AG09309 (cell line): ENCODE results near the gene PPP4R4.

Experiments used
- DNase-seq: peaks from one replicate; pipeline ENCODE4 v3.0.0-alpha.2; 2010; ENCODE audit warnings: low read depth
- H3K4me3 ChIP-seq: 2 replicates; pipeline ENCODE4 v1.5.1; 2011; ENCODE audit warnings: mild to moderate bottlenecking, low read depth, low read length, moderate library complexity; ENCODE audit not compliant: control insufficient read depth
- TF ChIP-seq, protein P1 (sequence below): IDR thresholded peaks from 2 replicates; pipeline ENCODE4 v1.5.1; 2011; ENCODE audit warnings: mild to moderate bottlenecking, low read depth, low read length, inconsistent platforms; ENCODE audit not compliant: insufficient read depth, control insufficient read depth; ENCODE audit errors: missing control alignments

PPP4R4 gene

DNA sequence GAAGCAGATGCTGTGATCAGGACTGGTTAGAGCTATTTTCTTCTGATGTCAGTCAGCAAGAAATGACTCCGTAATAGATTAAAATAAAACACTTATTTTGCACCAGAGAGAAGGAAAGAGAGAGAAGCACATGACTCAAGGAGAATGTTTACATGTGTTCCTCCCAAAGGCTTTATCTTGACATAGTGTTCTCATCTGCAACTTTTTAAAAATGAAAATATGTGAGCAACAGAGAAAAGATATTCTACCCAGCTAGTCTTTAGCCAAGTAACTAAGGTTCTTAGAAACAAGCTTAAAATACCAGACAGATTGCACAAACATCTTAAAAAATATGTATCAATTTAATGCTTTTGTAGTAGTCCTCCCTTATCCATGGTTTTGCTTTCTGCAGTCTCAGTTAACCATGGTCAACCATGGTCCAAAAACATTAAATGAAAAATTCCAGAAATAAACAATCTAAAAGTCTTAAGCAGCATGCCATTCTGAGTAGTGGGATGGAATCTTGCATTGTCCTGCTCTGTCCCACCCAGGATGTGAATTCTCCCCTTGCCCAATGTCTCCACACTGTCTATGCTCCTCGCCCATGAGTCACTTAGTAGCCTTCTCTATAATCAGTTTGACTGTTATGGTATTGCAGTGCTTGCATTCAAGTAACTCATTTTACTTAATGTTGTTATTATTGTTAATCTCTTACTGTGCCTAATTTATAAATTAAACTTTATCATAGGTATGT is 109.0 kb downstream of the PPP4R4 start:
- no peak for DNase-seq
- H3K4me3 ChIP-seq, result no peak overlapping the region
- TF ChIP-seq, protein P1, sequence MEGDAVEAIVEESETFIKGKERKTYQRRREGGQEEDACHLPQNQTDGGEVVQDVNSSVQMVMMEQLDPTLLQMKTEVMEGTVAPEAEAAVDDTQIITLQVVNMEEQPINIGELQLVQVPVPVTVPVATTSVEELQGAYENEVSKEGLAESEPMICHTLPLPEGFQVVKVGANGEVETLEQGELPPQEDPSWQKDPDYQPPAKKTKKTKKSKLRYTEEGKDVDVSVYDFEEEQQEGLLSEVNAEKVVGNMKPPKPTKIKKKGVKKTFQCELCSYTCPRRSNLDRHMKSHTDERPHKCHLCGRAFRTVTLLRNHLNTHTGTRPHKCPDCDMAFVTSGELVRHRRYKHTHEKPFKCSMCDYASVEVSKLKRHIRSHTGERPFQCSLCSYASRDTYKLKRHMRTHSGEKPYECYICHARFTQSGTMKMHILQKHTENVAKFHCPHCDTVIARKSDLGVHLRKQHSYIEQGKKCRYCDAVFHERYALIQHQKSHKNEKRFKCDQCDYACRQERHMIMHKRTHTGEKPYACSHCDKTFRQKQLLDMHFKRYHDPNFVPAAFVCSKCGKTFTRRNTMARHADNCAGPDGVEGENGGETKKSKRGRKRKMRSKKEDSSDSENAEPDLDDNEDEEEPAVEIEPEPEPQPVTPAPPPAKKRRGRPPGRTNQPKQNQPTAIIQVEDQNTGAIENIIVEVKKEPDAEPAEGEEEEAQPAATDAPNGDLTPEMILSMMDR, result no peak

DNA sequence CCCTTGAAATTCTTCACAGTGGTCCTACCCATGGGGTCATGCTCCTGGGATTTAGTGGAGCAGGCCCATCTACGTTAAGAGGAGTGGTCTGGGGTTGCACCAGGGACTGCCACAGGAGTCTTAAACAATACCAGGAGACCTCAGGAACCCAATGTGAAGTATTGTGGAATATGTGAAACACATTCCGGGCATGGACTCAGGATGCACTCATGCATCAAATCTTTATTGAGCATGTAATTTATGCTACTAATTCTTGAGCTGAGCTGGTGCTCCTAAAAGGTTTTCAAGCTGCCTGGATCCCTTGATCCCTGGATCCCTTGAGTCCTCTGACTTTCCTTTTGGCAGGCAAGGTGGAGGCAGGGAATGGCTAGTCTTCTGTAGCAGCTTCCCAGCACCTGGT is 110.1 kb downstream of the PPP4R4 start:
- TF ChIP-seq, protein P1, result no peak
- no peak for DNase-seq
- H3K4me3 ChIP-seq, result no peak overlapping the region

GRCh38 chr14:94285158-94285557 is 111.0 kb downstream of the PPP4R4 start:
- DNase-seq, result no peak
- no peak overlapping the region for H3K4me3 ChIP-seq
- TF ChIP-seq, protein P1, result no peak

DNA sequence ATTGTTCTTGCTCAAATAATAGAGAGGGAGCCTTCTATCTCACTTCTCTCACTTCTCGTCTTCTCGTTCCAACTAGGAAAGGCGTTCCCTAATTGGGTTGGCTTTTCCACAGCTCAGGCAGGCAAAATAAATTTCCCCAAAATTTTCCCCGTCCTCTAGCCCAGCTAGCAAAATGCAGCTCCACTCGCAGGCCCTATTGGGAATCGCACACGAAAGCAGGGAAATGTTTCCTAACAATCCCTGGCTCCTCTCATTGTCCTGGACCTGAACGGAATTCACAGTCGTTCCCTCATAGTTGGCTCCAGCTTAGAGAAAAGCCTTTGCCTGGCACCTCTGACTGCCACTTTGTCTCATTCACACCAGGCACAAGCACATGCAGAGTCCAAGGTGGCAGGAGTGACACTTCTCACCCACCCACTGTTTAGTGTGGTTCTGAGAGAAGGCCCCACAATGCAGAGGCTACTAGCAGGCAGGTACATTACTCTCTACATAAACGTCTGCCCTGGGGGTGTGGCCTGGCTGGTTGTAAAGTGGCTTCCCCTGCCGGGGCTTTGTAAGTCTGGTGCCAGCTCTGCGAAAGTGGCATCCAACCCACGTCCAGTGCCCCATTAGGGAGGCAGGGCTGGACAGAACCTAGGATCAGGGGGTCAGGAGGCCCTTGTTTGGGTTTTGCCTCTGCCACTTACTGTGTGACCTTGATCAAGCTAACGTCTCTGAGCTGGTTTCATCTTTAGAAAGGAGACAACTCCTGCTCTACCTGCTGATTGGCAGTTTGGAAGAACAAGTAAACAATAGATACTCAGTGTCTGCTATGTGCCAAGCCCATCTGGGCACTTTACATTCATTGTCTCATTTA is 114.7 kb downstream of the PPP4R4 start:
- DNase-seq, result no peak
- H3K4me3 ChIP-seq, result no peak overlapping the region
- TF ChIP-seq, protein P1, result no peak

DNA sequence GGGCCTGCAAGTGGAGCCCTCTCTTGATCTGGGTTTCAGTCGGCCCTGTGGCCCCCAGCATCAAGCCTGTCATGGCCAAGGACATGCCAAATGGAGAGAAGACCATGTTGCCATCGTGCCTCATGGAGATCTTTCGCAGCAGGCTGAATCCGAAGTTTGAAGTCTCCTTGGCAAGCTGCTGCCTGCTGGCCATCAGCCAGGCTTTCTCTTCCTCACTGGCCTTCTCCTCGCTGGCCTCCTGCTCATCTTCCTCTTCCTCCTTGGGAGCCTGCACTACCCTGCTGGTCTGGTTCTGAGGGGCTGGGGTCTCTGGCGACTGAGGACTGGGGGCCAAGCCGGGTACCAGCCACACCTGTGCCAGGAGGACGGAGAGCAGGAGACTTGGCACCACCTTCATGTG is 116.1 kb downstream of the PPP4R4 start:
- no peak for DNase-seq
- TF ChIP-seq, protein P1, result no peak
- no peak overlapping the region for H3K4me3 ChIP-seq

DNA sequence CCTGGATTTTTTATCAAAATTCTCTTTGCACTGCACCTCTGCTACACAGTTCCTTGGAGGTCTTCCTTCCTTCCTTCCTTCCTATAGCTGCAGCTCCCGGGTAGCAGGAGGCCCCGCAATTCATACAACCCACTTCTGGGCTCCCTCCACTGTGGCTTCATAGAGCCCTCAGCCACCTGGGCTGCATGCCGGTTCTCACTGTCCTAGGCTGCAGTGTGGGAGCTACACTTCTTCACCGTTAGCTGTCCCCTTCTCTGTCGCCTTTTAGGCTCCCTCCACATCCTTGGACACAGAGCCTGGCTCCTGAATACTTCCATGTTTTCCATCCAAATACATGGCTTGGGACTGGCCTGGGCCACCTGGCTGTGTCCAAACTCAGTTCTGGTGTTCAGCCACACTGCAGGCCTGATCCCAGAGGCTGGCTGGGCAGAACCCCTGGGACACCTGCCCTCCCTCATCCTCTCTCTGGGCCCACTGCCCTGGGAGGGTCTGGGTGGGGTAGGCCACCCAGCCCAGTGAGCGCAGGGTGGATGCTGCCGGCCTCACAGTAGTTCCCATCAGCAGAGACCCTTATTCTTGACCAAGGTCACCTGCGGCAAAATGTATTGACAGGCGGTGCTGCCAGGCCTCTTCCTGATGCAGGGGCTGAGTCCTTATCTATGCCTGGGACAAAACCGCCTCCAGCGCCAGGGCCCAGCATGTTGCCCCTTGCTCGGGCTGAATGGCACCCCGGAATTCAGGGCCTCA is 117.2 kb downstream of the PPP4R4 start:
- no peak overlapping the region for H3K4me3 ChIP-seq
- DNase-seq, result no peak
- TF ChIP-seq, protein P1, result no peak
